NCI-H1694 treated with DMSO at 0.1 percent for 48 hours (cell line): Measurements from ENCODE around the gene CLIC4.

Experiments used
- DNase-seq: peaks from one replicate; lab custom pipeline; 2025; lab: John Stamatoyannopoulos, UW

CLIC4 gene

DNA sequence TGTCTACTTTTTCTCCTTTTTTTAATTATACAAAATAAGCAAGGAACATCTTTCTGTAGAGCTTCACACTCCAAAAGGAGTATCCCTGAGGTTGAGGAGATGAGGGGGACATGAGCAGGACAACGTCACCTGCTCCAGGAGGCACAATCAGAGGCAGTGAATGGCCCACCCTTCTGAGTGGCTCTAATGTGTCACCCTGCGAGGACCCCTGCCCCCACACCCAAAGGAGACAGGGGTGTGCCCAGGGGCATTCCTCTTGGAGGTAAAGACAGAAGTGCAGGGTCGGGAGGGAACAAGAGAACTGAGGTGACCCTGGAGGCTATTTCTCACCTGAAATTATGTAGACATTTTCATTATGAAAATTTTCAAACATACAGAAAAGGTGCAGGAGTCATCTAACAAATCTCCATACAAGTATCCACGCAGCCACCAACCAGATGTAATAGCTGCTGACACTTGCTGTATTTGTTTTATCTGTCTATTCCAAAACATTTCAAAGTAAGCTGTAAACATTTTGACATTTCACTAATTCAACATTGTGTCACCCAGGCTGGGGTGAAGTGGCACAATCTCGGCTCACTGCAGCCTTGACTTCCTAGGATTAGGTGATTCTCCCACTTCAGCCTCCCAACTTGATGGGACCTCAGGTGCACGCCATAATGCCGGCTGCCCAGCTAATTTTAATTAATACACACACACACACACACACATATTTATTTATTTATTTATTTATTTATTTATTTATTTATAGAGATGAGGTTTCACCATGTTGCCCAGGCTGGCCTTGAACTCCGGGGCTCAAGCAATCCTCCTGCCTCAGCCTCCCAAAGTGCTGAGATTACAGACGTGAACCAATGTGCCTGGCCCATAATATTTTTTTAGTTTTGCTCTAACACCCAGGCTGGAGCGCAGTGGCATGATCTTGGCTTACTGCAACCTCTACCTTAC lies 114.1 kb downstream of the CLIC4 start:
- DNase-seq = no peak

DNA sequence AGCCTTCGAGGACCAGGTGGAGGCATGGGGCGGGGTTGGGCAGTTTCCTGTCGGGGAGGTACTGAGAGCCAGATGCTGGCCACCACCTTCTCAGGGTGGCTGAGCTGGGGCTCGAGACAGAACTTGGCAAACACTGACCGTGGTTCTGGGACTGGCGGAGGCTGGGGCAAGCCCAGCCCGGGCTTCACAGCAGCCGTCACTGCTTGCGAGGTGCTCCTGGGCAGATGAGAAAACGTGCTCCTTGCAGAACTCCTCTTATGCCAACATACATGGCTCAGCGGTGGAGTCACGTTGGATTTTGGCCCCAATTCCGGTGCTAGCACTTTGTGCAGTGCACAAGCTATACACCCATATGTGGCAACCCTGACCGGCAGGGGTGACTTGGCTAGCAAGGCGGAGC lies 115.6 kb downstream of the CLIC4 start:
- no peak for DNase-seq

- no peak for DNase-seq
Observed at GRCh38 chr1:24861821-24862727, 116.8 kb downstream of the CLIC4 start.

DNA sequence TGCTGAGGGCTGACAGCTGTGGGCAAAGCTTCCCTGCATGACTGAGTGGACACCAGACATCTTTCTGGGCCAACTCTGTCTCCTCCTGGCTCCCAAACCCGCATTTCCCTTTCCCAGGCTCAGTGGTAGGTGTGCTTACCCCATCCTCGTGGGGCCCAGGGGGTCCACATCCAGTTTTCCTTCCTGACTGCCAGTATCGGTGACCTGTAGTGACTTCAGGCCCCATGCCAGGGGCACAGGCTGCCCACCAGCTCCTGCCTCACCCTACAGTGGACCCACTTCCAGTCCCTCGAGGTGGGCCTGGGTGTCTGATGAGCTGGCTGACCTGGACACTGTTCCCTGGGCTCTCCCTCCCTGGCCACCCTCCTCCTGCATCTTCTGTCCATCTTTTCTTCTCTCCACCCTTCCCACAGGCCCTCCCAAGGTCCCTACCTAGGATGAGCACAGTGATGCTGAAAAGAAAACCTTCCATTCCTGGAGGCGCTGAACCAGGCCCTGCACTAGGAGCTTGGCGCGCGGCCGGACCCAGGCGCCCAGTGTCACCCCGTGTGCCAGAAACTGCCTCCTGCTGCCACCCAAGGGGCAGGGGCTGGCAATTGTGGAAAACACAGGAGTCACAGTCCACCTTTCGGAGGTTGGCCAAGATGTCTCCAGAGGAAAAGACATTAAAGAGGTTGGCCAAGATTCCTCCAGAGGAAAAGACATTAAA lies 117.7 kb downstream of the CLIC4 start:
- DNase-seq = no peak

GRCh38 chr1:24864370-24864777 lies 119.1 kb downstream of the CLIC4 start:
- no peak for DNase-seq

DNA sequence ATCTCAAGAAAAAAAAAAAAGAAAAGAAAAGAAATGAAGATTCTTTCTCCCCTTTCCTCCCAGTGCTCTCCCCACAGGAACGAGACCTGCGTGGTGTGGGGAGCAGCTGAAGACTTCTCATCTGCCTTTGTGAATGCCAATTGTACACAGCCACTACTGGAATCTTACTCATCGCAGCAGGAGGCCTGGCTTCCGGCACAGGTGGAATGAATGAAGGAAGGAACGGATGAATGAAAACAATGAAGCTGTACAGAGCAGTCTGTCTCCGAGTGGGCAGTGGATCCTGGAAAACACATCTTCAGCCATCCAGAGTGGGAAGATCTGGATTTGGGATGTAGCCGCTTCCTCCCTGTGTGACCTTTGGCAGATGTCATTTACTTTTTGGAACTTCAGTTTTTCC lies 119.9 kb downstream of the CLIC4 start:
- DNase-seq = no peak

GRCh38 chr1:24865587-24865986 lies 120.3 kb downstream of the CLIC4 start:
- DNase-seq = no peak

DNA sequence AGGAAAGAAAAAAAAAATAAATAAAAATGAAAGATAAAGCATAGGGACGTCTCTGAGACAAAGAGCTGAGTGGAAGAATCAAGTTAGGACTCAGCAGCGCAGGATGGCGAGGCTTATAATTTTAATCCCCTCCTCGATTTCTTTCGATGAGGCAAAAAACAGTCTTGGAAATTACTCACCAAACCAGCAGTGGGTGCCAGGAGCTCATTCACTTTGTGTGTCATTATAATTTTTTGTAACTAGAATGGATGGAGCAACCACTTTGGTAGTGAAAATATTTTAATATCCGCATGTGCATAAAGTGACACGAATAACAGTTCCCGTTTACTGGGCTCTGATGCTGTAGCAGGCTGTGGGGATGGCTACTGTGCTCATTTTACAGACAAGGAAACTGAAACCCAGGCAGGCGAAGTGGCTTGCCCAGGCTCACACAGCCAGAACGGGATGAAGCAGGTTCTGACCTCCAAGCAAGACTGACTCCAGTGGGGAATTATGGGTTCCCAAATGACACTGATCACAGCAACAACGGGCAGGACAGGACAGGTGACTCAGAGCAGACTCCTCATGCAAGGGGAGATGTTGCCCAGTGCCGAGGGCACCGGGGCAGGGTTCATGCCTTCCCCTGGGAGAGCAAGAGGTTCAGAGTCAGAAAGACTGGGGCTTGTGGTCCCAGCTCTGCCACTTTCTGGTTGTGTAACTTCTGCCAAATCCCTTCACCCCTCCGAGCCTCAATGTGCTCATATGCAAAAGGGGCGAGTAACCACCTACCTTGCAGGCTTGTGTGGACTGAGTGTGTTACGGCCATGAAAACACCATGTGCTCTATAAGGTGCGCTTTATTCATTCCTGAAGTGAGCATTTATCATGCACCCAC lies 121.2 kb downstream of the CLIC4 start:
- DNase-seq = no peak

DNA sequence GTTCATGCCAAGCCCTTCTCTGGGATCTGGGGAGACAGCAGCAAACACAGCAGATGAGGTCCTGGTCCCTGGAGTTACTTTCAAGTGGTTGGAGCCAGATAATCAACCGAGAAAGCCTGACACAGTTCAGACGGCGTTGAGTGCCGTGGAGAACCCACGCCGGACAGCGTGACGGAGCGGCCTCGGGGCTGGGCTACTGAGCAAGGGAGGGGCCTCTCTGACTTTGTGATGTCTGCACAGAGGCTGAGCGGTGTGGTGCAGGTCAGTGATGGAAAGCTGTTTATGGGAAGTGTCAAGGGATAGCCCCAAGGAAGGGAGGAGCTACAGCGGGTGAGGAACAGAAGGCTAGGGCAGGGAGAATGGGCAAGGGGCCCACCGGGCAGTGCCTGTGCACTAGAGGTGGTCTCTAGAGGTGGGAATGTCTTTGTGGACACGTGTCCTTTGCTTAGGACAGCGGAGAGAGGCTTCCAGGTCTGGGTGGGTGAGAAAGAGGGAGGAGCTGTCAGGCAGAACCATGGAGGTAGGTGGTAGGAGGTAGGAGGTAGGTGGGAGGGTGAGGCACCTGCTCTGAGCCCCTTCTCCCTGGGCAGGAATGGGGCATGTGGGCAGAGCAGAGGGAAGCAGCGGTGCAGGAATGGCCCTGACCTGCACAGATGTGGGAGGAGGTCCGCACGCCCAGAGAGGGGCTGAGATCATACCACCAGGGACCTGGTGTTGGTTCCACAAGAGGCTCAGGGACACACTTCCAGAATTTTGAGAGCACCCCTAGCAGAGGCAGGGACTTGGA lies 122.0 kb downstream of the CLIC4 start:
- no peak for DNase-seq

GRCh38 chr1:24868016-24868875 lies 123.0 kb downstream of the CLIC4 start:
- DNase-seq = no peak

- no peak for DNase-seq
Observed at GRCh38 chr1:24870551-24871195, 125.4 kb downstream of the CLIC4 start.

DNA sequence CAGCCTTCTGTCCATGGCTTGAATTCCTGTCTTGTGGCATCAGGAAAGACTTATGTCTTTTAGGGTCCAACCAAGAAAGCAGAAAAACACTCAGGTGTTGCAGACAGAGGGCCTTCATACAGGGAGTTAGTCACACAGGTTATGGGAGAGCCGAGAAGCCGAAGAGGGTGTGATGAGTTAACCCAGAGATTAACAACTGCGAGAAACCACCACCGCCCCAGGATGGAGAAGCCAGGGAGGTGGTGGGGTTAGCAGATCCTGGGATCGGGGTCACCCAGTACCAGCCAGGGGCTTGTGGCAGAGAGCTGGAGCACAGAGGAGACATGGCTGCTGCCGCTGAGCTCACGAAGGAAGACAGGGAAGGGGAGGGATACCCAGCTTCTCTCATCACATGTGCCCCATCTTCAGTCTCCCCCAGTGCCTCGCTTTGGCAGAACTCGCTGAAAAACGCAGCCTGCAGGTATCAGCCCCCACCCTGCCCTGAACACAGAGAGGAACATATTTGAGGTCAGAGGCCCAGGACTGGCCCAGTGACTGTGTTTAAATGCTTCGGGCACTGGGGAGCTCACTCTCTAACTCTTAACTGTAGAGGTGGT lies 126.2 kb downstream of the CLIC4 start:
- DNase-seq = no peak

- DNase-seq = no peak
Observed at GRCh38 chr1:24872061-24872850, 127.0 kb downstream of the CLIC4 start.

GRCh38 chr1:24873148-24873547 lies 127.9 kb downstream of the CLIC4 start:
- DNase-seq = no peak

- DNase-seq = no peak
Observed at GRCh38 chr1:24874056-24874455, 128.8 kb downstream of the CLIC4 start.

GRCh38 chr1:24874611-24875234 lies 129.5 kb downstream of the CLIC4 start:
- no peak for DNase-seq

GRCh38 chr1:24875257-24875656 lies 130.0 kb downstream of the CLIC4 start:
- DNase-seq = no peak
